HL-60 (cell line): ENCODE measurements around the gene MAGI2.

Experiments
- DNase-seq, 2 experiments: peaks; one replicate each; pipeline ENCODE4 v3.0.0-alpha.2; 2010 to 2020; ENCODE audit warnings: low read depth in 1 of 2, low spot score in 1 of 2
- H3K27ac ChIP-seq: fragments of 250-450 bp; sonication (Bioruptor Pico); replicated peaks from 2 replicates; pipeline ENCODE4 v1.5.1; 2020; ENCODE audit warnings: mild to moderate bottlenecking, moderate library complexity
- H3K27me3 ChIP-seq: fragments of 250-450 bp; sonication (Bioruptor Pico); 2 replicates; pipeline ENCODE4 v1.5.1; 2021; ENCODE audit warnings: mild to moderate bottlenecking, moderate library complexity; ENCODE audit not compliant: insufficient read depth, poor library complexity, severe bottlenecking
- H3K4me3 ChIP-seq: replicated peaks from 2 replicates; pipeline ENCODE4 v1.5.1; 2011; ENCODE audit warnings: mild to moderate bottlenecking, control low read depth, low read length; ENCODE audit not compliant: insufficient read depth
- CTCF ChIP-seq: IDR thresholded peaks from one replicate; pipeline ENCODE4 v1.5.1; 2011; ENCODE audit warnings: low read length, control low read depth, inconsistent platforms; ENCODE audit not compliant: insufficient read depth
- GABPA ChIP-seq: IDR thresholded peaks from 2 replicates; pipeline ENCODE4 v1.6.1; 2012; ENCODE audit warnings: low read depth
- POLR2AphosphoS5 ChIP-seq: IDR thresholded peaks from 2 replicates; pipeline ENCODE4 v1.6.1; 2012; ENCODE audit warnings: low read depth
- REST ChIP-seq: IDR thresholded peaks from 2 replicates; pipeline ENCODE4 v1.6.1; 2012; ENCODE audit warnings: low read depth; ENCODE audit not compliant: insufficient replicate concordance
- SPI1 ChIP-seq: IDR thresholded peaks from 2 replicates; pipeline ENCODE4 v1.6.1; 2012; ENCODE audit warnings: low read depth, mild to moderate bottlenecking, borderline replicate concordance

MAGI2 gene

GRCh38 chr7:78212476-78213060 lies 1240.9 kb downstream of the MAGI2 start:
- H3K27ac ChIP-seq, result no peak overlapping the region
- H3K27me3 ChIP-seq, result no peaks in the 10 kb centered on the region
- DNase-seq, result no peak
- H3K4me3 ChIP-seq, result no peak overlapping the region
- TF ChIP-seq GABPA (no peak), CTCF (no peak), REST (no peak), POLR2AphosphoS5 (no peak), SPI1 (no peak)

GRCh38 chr7:78207269-78207668 lies 1246.2 kb downstream of the MAGI2 start:
- no peak overlapping the region for H3K4me3 ChIP-seq
- H3K27ac ChIP-seq, result no peak overlapping the region
- no peak for TF ChIP-seq REST
- TF ChIP-seq SPI1, result no peak

GRCh38 chr7:78206769-78207168 lies 1246.7 kb downstream of the MAGI2 start:
- H3K27ac ChIP-seq, result no peak overlapping the region
- H3K4me3 ChIP-seq, result no peak overlapping the region
- TF ChIP-seq CTCF (no peak), GABPA (no peak), POLR2AphosphoS5 (no peak), REST (no peak), SPI1 (no peak)
- no peak for DNase-seq
- H3K27me3 ChIP-seq, result no peaks in the 10 kb centered on the region

More at GRCh38 chr7:78207269-78207668, 1246.2 kb downstream of the MAGI2 start:
- no peaks in the 10 kb centered on the region for H3K27me3 ChIP-seq
- no peak for DNase-seq
